ENCODE results near the gene MOCS2.

The MOCS2 gene

DNA sequence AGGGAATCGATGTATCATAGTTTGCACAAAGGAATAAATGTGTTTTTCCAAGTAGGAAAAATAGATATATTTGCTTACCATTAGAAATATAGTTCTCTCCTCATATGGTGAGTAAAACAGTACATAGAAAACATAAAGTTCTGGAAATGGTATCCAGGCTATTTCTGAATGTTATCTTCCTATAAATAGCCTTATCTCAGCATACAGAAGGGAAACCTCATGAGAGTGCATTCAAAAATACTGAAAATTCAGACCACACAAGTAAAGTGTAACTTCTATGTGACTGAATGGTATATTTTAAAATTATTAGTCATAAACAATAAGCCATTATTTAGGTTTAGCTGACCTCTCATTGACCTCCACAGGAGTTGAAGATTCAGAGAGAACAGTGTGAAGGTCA, 43.5 kb downstream of the MOCS2 start:
- DNase-seq: no peak
- Histone ChIP-seq H3K27ac (no peak overlapping the region), H3K36me3 (no peaks in the 10 kb centered on the region), H3K4me3 (ENCODE audit: low read depth, low read length) (no peak overlapping the region), H3K27me3 (ENCODE audit: insufficient read depth, low read depth, severe bottlenecking) (no peaks in the 10 kb centered on the region), H3K9me3 (ENCODE audit: severe bottlenecking) (no peaks in the 10 kb centered on the region)
- TF ChIP-seq CTCF (IDR thresholded peaks at IDR 0.05; ENCODE audit: low read depth, low read length): no peak

DNA sequence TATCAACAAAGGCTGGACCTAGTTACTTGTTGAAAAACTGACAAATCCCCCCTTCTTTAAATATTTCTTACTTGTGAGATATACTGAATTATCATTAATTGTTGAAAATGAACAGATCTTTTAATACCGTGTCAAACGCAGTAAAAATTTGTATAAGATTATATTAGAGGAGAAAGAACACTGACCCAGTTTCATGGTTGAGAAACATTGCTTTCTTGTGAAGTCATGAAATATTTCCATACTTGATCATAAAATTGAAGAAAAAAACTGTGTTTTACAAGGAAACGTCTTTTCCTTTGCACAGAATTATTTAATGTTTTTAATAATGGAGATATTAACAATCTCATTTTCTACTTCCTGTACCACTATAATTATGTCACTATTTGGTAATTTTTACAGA, 45.8 kb downstream of the MOCS2 start:
- no peaks in the 10 kb centered on the region for H3K27me3 ChIP-seq (ENCODE audit: insufficient read depth, low read depth, severe bottlenecking)
- no peaks in the 10 kb centered on the region for H3K9me3 ChIP-seq (ENCODE audit: severe bottlenecking)
- H3K4me3 ChIP-seq (ENCODE audit: low read depth, low read length): no peak overlapping the region
- no peaks in the 10 kb centered on the region for H3K36me3 ChIP-seq
- no peak for TF ChIP-seq CTCF (IDR thresholded peaks at IDR 0.05; ENCODE audit: low read depth, low read length)
- DNase-seq: no peak
- H3K27ac ChIP-seq: no peak overlapping the region

- no peaks in the 10 kb centered on the region for H3K27me3 ChIP-seq (ENCODE audit: insufficient read depth, low read depth, severe bottlenecking)
- no peak overlapping the region for H3K27ac ChIP-seq
- DNase-seq: no peak
- no peaks in the 10 kb centered on the region for H3K9me3 ChIP-seq (ENCODE audit: severe bottlenecking)
- no peak for TF ChIP-seq CTCF (IDR thresholded peaks at IDR 0.05; ENCODE audit: low read depth, low read length)
- no peaks in the 10 kb centered on the region for H3K36me3 ChIP-seq
- H3K4me3 ChIP-seq (ENCODE audit: low read depth, low read length): no peak overlapping the region
Observed at GRCh38 chr5:53063176-53063575, 46.4 kb downstream of the MOCS2 start.

DNA sequence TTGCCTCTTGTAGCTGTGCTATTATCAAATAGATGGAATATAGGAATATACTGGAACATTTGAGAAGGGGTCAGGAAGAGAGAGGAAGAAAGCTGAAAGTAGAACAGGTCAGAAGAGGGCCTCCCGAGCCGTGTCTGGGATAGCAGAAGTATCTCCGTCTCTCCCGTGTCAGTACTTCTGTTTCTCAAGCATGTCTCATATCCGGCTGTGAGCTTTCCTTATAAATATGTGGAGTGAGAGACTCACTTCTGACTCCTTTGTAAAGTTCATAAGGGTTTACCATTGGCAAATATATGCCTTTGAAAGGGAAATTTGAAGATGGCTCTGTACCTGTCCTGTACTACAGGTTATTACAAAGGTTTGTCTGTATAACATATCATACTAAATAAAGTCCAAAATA, 50.3 kb downstream of the MOCS2 start:
- no peak for DNase-seq
- Histone ChIP-seq H3K4me3 (ENCODE audit: low read depth, low read length) (no peak overlapping the region), H3K27me3 (ENCODE audit: insufficient read depth, low read depth, severe bottlenecking) (no peaks in the 10 kb centered on the region), H3K9me3 (ENCODE audit: severe bottlenecking) (no peaks in the 10 kb centered on the region), H3K27ac (no peak overlapping the region), H3K36me3 (no peaks in the 10 kb centered on the region)
- no peak for TF ChIP-seq CTCF (IDR thresholded peaks at IDR 0.05; ENCODE audit: low read depth, low read length)

DNA sequence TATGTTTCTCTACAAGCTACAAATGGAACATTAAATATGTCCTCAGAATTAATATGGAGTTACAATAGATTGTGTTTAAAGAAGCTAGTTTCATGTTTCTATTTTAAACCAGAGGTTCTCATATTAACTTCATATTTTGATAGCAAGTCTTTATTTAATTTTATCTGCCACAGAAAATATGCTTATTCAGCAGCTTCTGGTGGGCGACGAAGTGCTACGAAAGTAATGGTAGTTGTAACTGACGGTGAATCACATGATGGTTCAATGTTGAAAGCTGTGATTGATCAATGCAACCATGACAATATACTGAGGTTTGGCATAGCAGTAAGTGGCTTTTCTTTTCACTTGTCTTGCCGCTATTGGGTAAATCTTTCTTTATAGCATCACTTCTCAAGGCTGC, 54.2 kb downstream of the MOCS2 start:
- no peak for DNase-seq
- no peak for TF ChIP-seq CTCF (IDR thresholded peaks at IDR 0.05; ENCODE audit: low read depth, low read length)
- no peaks in the 10 kb centered on the region for H3K9me3 ChIP-seq (ENCODE audit: severe bottlenecking)
- H3K36me3 ChIP-seq: no peaks in the 10 kb centered on the region
- H3K27ac ChIP-seq: no peak overlapping the region
- H3K4me3 ChIP-seq (ENCODE audit: low read depth, low read length): no peak overlapping the region
- no peaks in the 10 kb centered on the region for H3K27me3 ChIP-seq (ENCODE audit: insufficient read depth, low read depth, severe bottlenecking)

DNA sequence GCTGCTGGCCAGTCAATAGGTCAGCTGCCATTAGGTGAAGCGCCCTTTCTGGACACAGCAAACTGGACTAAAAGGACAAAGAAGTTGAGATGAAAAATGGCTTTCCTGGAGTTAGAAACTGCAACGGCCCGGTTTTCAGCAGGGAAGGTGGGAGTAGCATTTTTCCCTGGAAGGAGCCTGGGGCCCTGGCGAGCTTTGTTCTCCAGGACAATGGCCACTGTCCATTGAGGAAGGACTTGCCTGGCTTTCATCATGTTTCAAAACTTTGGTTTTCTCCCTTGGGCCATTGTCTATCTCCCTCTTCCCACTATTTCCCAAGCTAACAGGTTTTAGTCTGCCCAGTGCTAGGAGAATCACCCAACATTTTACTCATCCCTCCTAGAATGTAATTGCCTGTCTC, 56.2 kb downstream of the MOCS2 start:
- Histone ChIP-seq H3K27ac (no peak overlapping the region), H3K36me3 (no peaks in the 10 kb centered on the region), H3K9me3 (ENCODE audit: severe bottlenecking) (no peaks in the 10 kb centered on the region), H3K27me3 (ENCODE audit: insufficient read depth, low read depth, severe bottlenecking) (no peaks in the 10 kb centered on the region), H3K4me3 (ENCODE audit: low read depth, low read length) (no peak overlapping the region)
- DNase-seq: no peak
- no peak for TF ChIP-seq CTCF (IDR thresholded peaks at IDR 0.05; ENCODE audit: low read depth, low read length)

All from WERI-Rb-1 (cell line).